Measurements from ENCODE around the gene MADCAM1. TPM values are rescaled to one million over a fixed set of nuclear protein-coding genes. Genes with fewer than 3 reads are reported as not detected.

MADCAM1 gene
- total RNA-seq, result under 0.01 TPM in 1 of 2 replicates, not detected in the other

GRCh38 chr19:496112-496665 is at the start of gene MADCAM1:
TSS of gene MADCAM1 (plus strand) at chr19:496486. CDS start at chr19:496500, 14 bp downstream.

GRCh38 chr19:460877-461720 is 35.2 kb upstream of the MADCAM1 start, which contains the start of gene SHC2:
TSS of gene SHC2 (minus strand) at chr19:461033. CDS start at chr19:460996, 37 bp downstream.

GRCh38 chr19:507286-508203 is 11.3 kb downstream of the MADCAM1 start, which contains the start of gene TPGS1:
TSS of gene TPGS1 (plus strand) at chr19:507497. CDS start at chr19:507507, 10 bp downstream.

GRCh38 chr19:531753-532560 is 35.7 kb downstream of the MADCAM1 start, which contains the start of gene CDC34:
TSS of gene CDC34 (plus strand) at chr19:531760. CDS start at chr19:531932, 172 bp downstream.

GRCh38 chr19:543910-544608 is 47.8 kb downstream of the MADCAM1 start, which contains the start of gene GZMM:
TSS of gene GZMM (plus strand) at chr19:544053. CDS start at chr19:544072, 19 bp downstream.

Other genes with a start within 250 kb of the MADCAM1 start
- gene PLPP2, start 205.1 kb upstream of the MADCAM1 start, total RNA-seq, result 6.1 and 20.0 TPM in 2 replicates
- 13.2 and 17.6 TPM in 2 replicates for gene MIER2, start 151.7 kb upstream of the MADCAM1 start, total RNA-seq
- gene C2CD4C, start 87.3 kb upstream of the MADCAM1 start, total RNA-seq, result 0.18 and 0.38 TPM in 2 replicates
- 2.6 and 4.5 TPM in 2 replicates for gene SHC2, start 35.5 kb upstream of the MADCAM1 start, total RNA-seq
- gene TPGS1, start 11.0 kb downstream of the MADCAM1 start, total RNA-seq, result 26.5 and 27.4 TPM in 2 replicates
- 107 and 112 TPM in 2 replicates for gene CDC34, start 35.3 kb downstream of the MADCAM1 start, total RNA-seq
- gene GZMM, start 47.6 kb downstream of the MADCAM1 start, total RNA-seq, result not detected in 2 replicates
- gene BSG, start 76.1 kb downstream of the MADCAM1 start, total RNA-seq, result 281 and 352 TPM in 2 replicates
- 0.63 and 2.9 TPM in 2 replicates for gene HCN2, start 93.4 kb downstream of the MADCAM1 start, total RNA-seq
- 26.4 and 40.2 TPM in 2 replicates for gene POLRMT, start 137.1 kb downstream of the MADCAM1 start, total RNA-seq
- 0.09 TPM in 1 of 2 replicates, not detected in the other for gene FGF22, start 143.4 kb downstream of the MADCAM1 start, total RNA-seq
- gene RNF126, start 166.7 kb downstream of the MADCAM1 start, total RNA-seq, result 23.8 and 28.8 TPM in 2 replicates
- 19.2 and 77.1 TPM in 2 replicates for gene FSTL3, start 179.9 kb downstream of the MADCAM1 start, total RNA-seq
- not detected in 2 replicates for gene PRSS57, start 199.0 kb downstream of the MADCAM1 start, total RNA-seq
- gene PALM, start 212.4 kb downstream of the MADCAM1 start, total RNA-seq, result 2.8 and 6.8 TPM in 2 replicates

Measured in endothelial cell of coronary artery (primary cell).